NAMALWA (cell line): ENCODE data around the gene CADM2.

Experiments used
- DNase-seq: peaks from one replicate; pipeline ENCODE4 v3.0.0-alpha.2; 2015; ENCODE audit warnings: low spot score

The CADM2 gene

GRCh38 chr3:85808755-85809154 is 850.0 kb downstream of the CADM2 start:
- DNase-seq = no peak

GRCh38 chr3:85821130-85821756 is 862.5 kb downstream of the CADM2 start:
- peak; percentile 47 for DNase-seq

- no peak for DNase-seq
Measured at GRCh38 chr3:85835857-85836440, 877.2 kb downstream of the CADM2 start.

GRCh38 chr3:85837402-85837801 is 878.6 kb downstream of the CADM2 start:
- DNase-seq = no peak

GRCh38 chr3:85838921-85839320 is 880.1 kb downstream of the CADM2 start:
- no peak for DNase-seq

- no peak for DNase-seq
Measured at GRCh38 chr3:85842081-85842480, 883.3 kb downstream of the CADM2 start.

- DNase-seq = no peak
Measured at GRCh38 chr3:85846940-85847339, 888.2 kb downstream of the CADM2 start.

- DNase-seq = no peak
Measured at GRCh38 chr3:85851071-85851470, 892.3 kb downstream of the CADM2 start.

- DNase-seq = no peak
Measured at GRCh38 chr3:85853805-85854204, 895.0 kb downstream of the CADM2 start.

GRCh38 chr3:85862893-85863455 is 904.2 kb downstream of the CADM2 start:
- no peak for DNase-seq

GRCh38 chr3:85864896-85865295 is 906.1 kb downstream of the CADM2 start:
- no peak for DNase-seq

- no peak for DNase-seq
Measured at GRCh38 chr3:85867072-85867471, 908.3 kb downstream of the CADM2 start.

GRCh38 chr3:85875589-85875988 is 916.8 kb downstream of the CADM2 start:
- no peak for DNase-seq

GRCh38 chr3:85877631-85878030 is 918.8 kb downstream of the CADM2 start:
- no peak for DNase-seq

- no peak for DNase-seq
Measured at GRCh38 chr3:85881833-85882393, 923.1 kb downstream of the CADM2 start.

- no peak for DNase-seq
Measured at GRCh38 chr3:85890043-85890555, 931.3 kb downstream of the CADM2 start.

- DNase-seq = no peak
Measured at GRCh38 chr3:85903434-85903833, 944.6 kb downstream of the CADM2 start.

GRCh38 chr3:85912980-85913379 is 954.2 kb downstream of the CADM2 start:
- DNase-seq = no peak

GRCh38 chr3:85922374-85922773 is 963.6 kb downstream of the CADM2 start:
- DNase-seq = no peak

GRCh38 chr3:85930718-85931117 is 971.9 kb downstream of the CADM2 start:
- DNase-seq = no peak

- no peak for DNase-seq
Measured at GRCh38 chr3:85933326-85933725, 974.5 kb downstream of the CADM2 start.

- DNase-seq = no peak
Measured at GRCh38 chr3:85935171-85935570, 976.4 kb downstream of the CADM2 start.

- DNase-seq = no peak
Measured at GRCh38 chr3:85939074-85939482, 980.3 kb downstream of the CADM2 start.
